ENCODE measurements around the gene CSGALNACT2. TPM values are rescaled to one million over a fixed set of nuclear protein-coding genes. Genes with fewer than 3 reads are reported as not detected.

CSGALNACT2 gene
- total RNA-seq, 2 experiments from 2014 or later = 38.0 to 39.7 TPM

DNA sequence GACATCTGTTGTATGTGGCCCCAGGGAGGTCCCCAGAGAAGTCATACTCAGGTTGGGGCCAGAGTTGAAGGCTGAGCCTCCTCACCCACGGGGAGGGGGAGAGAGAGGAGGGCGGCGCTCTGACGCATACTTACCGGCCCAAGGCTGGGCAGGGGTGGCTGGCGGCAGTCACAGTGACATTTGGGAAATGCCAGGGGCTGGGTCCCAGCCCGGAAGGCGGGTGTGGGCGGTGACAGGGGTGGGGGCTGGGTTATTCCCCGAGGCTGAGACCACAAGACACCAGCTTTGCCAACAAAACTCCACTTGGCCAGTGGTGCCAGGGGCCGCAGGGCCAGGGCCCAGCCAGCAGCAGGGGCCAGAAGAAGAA, 87.5 kb downstream of the CSGALNACT2 start:
- Mint-ChIP-seq H3K36me3 (peaks cover 1% of the 10 kb centered on the region), H3K4me1 (peaks cover 49% of the 10 kb centered on the region), H3K4me3 (no peak overlapping the region), H3K27ac (no peak overlapping the region), H3K9me3 (ENCODE audit: low read depth) (no peaks in the 10 kb centered on the region), H3K27me3 (peaks cover 16% of the 10 kb centered on the region)
- ATAC-seq = no peak
- CTCF ChIA-PET = interaction anchor here (2.0 to 16.8 kb wide), 2 partner anchors 23 to 123 kb away, joined by 7 to 176 read pairs; no protein-coding TSS in a partner anchor
- peak; percentile 42 for DNase-seq

DNA sequence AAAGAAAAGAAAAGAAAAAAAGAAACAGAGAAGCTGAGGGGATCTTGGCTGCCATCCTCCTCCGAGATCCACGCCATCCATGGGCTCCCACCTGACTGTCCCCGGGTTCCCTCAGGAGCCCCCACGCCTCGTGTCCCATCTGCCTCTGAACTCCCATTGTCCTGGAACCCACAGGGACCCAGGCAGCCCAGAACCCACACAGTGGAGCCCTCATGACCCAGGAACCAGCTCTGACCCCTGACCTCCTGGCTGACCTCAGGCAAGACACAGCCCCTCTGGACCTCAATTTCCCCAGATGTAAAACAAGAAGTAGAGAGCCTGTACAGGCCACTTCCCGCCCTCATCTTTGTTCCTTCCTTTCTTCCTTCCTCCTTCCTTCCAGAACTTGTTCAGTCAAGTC, 88.2 kb downstream of the CSGALNACT2 start:
- ATAC-seq (no peak), DNase-seq (no peak)
- Mint-ChIP-seq H3K9me3 (ENCODE audit: low read depth) (no peaks in the 10 kb centered on the region), H3K36me3 (peaks cover 1% of the 10 kb centered on the region), H3K4me3 (no peak overlapping the region), H3K27ac (no peak overlapping the region), H3K4me1 (peaks cover 51% of the 10 kb centered on the region), H3K27me3 (peaks cover 16% of the 10 kb centered on the region)
- CTCF ChIA-PET = interaction anchor here (2.0 to 16.8 kb wide), 2 partner anchors 24 to 122 kb away, joined by 7 to 176 read pairs; no protein-coding TSS in a partner anchor

DNA sequence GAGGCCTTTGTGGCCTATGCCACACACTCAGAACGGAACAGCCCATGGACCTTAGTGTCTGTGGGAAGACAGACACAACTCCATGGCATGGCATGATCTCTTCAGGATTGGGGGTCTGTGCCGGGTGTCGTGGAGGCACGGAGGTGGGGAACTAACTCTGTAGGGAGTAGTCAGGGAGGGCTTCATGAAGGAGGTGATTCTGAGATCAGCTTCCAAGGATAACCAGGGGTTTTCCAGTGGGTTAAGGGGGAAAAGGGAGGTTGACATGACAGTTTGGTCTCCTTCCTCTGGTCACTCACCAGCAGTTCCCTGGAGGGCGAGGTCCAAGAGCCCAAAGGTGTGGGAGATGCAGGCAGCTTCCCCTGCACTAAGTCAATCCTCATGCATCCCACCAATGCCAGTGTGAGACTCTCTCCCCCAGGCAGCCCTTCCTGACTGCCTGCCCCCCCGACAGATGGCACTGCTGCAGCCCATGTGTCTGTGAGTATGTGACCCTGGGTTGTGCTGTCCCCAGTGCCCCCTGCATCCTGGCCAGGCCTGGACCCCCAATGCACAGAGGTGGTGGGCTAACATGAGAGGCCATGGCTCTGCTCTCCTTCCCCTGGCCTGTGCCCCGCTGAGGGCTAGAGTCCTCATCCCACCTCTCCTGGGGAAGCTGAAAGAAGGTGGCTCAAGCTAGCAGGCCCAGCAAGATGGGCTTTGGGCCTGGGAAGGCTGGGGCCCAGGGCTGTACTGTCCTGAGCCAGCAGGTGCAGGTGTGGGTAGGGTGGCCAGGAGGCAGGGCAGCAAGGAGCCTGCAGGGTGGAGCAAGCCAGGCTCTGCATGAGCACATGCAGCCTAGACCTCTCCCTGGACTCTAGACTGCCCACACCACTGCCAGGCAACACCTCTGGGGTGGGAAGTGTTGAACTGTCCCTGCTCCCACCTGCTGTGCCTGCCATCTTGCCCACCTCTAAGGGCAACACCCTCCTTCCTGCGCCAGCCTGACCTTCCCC, 88.9 kb downstream of the CSGALNACT2 start:
- Mint-ChIP-seq H3K27ac (no peak overlapping the region), H3K9me3 (ENCODE audit: low read depth) (no peaks in the 10 kb centered on the region), H3K36me3 (peaks cover 1% of the 10 kb centered on the region), H3K4me3 (no peak overlapping the region), H3K4me1 (peaks cover 56% of the 10 kb centered on the region), H3K27me3 (peaks cover 16% of the 10 kb centered on the region)
- peak; percentile 38 for DNase-seq
- no peak for ATAC-seq
- CTCF ChIA-PET = interaction anchor here (2.0 to 16.8 kb wide), 2 partner anchors 24 to 121 kb away, joined by 7 to 176 read pairs; no protein-coding TSS in a partner anchor

DNA sequence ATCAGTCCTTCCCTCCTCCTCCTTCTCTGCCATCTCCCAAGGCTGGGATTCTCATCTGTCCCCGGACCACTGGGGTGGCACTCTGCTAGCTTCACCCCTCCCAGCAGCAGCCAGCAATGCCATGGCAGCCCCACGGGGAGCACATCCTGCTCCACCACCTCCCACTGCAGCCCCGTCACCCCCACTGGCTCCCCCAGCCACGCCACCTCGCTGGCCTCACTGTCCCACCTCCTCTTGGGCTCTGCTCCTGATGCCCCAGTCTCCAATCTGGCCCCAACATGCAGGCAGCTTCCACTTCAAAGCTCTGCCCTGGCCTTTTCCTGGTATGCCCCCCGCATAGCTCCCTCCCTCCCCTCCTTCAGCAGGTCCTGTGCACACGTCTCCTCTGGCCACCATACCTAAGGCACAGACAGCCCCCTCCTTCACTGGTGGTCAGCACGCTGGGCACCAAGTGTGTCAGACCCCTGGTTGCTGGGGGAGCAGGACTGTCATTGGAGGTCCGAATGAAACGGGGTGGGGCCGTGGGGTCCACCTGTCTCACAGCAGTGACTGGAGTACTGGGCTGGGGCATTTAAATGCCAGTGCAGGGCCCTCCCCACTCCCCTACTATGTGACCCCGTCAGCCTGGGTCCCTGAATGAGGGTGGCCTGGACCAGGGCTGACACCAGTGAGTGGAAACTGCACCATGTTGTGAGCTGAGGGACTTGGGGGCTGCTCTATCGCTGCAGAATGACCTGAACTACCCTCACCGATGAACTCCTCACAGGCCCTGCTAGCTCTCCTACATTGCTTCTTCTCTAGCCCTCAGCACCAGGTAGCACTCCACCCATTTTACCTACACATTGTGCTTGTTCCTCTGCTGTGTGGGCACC, 89.9 kb downstream of the CSGALNACT2 start:
- H3K36me3 Mint-ChIP-seq = peaks cover 1% of the 10 kb centered on the region
- H3K27me3 Mint-ChIP-seq = peaks cover 16% of the 10 kb centered on the region
- CTCF ChIA-PET = interaction anchor here (0.6 to 16.8 kb wide), 4 partner anchors 9 to 120 kb away, joined by 3 to 176 read pairs (median 5); no protein-coding TSS in a partner anchor
- H3K27ac Mint-ChIP-seq = peak overlapping the region; percentile 75
- DNase-seq (peak; percentile 36), ATAC-seq (no peak)
- peaks cover 59% of the 10 kb centered on the region for H3K4me1 Mint-ChIP-seq
- peak overlapping the region; percentile 72 for H3K4me3 Mint-ChIP-seq
- no peaks in the 10 kb centered on the region for H3K9me3 Mint-ChIP-seq (ENCODE audit: low read depth)

- DNase-seq = peak; percentile 65
- no peaks in the 10 kb centered on the region for H3K9me3 Mint-ChIP-seq (ENCODE audit: low read depth)
- CTCF ChIA-PET = interaction anchor here (0.9 to 16.8 kb wide), 2 partner anchors 26 to 27 kb away, joined by 3 to 176 read pairs; no protein-coding TSS in a partner anchor
These were observed 90.5 kb downstream of the CSGALNACT2 start for GRCh38 chr10:43228783-43229207.

GRCh38 chr10:43229208-43230061, 91.2 kb downstream of the CSGALNACT2 start:
- CTCF ChIA-PET = interaction anchor here (1.0 to 2.6 kb wide), 4 partner anchors 8 to 29 kb away, joined by 3 to 18 read pairs (median 6); no protein-coding TSS in a partner anchor
- Mint-ChIP-seq H3K4me1 (peaks cover 59% of the 10 kb centered on the region), H3K36me3 (peaks cover 1% of the 10 kb centered on the region), H3K27ac (peak overlapping the region; percentile 75), H3K4me3 (peak overlapping the region; percentile 72), H3K9me3 (ENCODE audit: low read depth) (no peaks in the 10 kb centered on the region), H3K27me3 (peaks cover 11% of the 10 kb centered on the region)
- DNase-seq = peak; percentile 76
- ATAC-seq = peak; percentile 64

More at GRCh38 chr10:43228783-43229207, 90.5 kb downstream of the CSGALNACT2 start:
- ATAC-seq = peak; percentile 11
- Mint-ChIP-seq H3K27ac (peak overlapping the region; percentile 75), H3K27me3 (peaks cover 13% of the 10 kb centered on the region), H3K4me1 (peaks cover 59% of the 10 kb centered on the region), H3K4me3 (peak overlapping the region; percentile 72), H3K36me3 (peaks cover 1% of the 10 kb centered on the region)

- Mint-ChIP-seq H3K27me3 (peaks cover 7% of the 10 kb centered on the region), H3K4me3 (no peak overlapping the region), H3K9me3 (ENCODE audit: low read depth) (no peaks in the 10 kb centered on the region), H3K4me1 (peaks cover 54% of the 10 kb centered on the region), H3K27ac (peak overlapping the region; percentile 80), H3K36me3 (no peaks in the 10 kb centered on the region)
- peak; percentile 40 for DNase-seq
- no peak for ATAC-seq
- CTCF ChIA-PET = interaction anchor here (0.9 to 2.6 kb wide), 6 partner anchors 9 to 28 kb away, joined by 3 to 18 read pairs (median 6); no protein-coding TSS in a partner anchor
These were observed 92.1 kb downstream of the CSGALNACT2 start for GRCh38 chr10:43230101-43230908.

GRCh38 chr10:43230909-43231522, 92.8 kb downstream of the CSGALNACT2 start:
- peak; percentile 17 for ATAC-seq
- Mint-ChIP-seq H3K27ac (peak overlapping the region; percentile 80), H3K4me1 (peaks cover 48% of the 10 kb centered on the region), H3K4me3 (no peak overlapping the region), H3K36me3 (no peaks in the 10 kb centered on the region), H3K27me3 (peaks cover 7% of the 10 kb centered on the region), H3K9me3 (ENCODE audit: low read depth) (no peaks in the 10 kb centered on the region)
- CTCF ChIA-PET = interaction anchor here (0.9 to 2.6 kb wide), 5 partner anchors 10 to 29 kb away, joined by 4 to 18 read pairs (median 7); no protein-coding TSS in a partner anchor
- peak; percentile 41 for DNase-seq

DNA sequence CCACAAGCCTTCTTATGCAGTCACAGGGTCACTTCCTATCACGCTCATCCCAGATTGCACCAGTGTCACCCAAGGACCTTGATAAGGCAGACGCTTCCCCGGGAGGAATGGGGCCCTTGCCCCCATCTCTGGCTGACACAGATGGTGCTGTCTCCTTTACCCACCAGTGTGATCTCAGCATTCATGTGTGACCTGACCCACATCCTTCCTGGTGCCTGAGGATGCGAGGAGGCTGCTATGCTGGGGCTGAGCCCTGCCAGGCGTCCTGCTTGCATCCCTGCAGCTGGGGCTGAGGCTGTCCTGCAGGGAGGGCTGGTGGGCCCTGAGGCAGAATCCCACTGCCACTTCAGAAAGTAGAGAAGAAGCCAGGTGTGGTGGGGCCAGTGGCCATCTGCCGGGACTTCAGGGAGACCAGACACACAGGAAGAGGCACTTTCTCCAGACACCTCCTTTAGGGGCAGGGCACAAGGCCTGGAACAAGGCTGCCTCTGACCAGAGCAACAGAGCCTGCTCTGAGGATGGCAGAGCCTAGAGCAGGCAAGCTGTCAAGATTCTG, 93.4 kb downstream of the CSGALNACT2 start:
- Mint-ChIP-seq H3K27me3 (peaks cover 7% of the 10 kb centered on the region), H3K9me3 (ENCODE audit: low read depth) (no peaks in the 10 kb centered on the region), H3K27ac (peak overlapping the region; percentile 80), H3K4me1 (peaks cover 45% of the 10 kb centered on the region), H3K4me3 (no peak overlapping the region), H3K36me3 (no peaks in the 10 kb centered on the region)
- ATAC-seq (peak; percentile 68), DNase-seq (peak; percentile 83)
- CTCF ChIA-PET = interaction anchor here (0.9 to 2.6 kb wide), 3 partner anchors 11 to 29 kb away, joined by 4 to 18 read pairs (median 9); no protein-coding TSS in a partner anchor

DNA sequence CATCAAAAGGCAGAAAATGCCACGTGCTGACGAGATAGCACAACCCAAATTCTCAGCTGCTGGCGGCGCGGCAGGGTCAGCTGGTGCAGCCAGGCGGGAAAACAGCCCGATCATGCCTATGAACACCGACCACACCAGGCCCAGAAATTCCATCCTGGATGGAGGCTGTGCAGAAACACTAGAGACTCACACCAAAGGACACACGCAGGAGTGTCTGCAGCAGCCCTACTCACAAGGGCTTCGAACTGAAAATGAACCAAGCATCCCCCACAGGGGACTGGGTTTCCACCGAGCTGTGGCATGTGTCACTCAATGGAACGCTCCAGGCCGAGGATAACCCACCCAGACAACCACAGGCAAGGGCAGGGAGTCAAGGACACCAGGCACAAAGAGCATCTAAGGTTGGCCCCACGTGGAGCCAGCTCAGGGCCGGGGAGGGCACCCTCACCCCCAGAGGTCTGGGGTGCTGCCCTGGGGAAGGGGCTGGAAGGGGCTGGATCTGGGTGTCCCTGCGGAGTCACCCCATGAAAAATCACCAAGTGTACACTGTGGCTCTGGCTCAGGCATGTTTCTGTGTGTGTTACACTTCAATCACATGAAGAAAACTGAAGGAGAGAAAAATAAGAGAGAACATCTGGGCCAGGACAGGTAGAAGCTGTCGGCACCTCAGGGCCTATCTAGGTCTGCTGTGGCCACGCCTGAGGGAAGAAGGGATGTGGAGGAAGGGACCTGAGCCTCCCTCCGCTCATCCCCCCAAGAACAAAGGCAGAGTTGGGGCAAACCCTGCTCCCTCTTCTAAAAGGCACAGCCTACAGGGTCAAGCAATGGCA, 95.6 kb downstream of the CSGALNACT2 start:
- H3K9me3 Mint-ChIP-seq (ENCODE audit: low read depth) = no peaks in the 10 kb centered on the region

More for the DNA sequence above, 95.6 kb downstream of the CSGALNACT2 start:
- no peaks in the 10 kb centered on the region for H3K36me3 Mint-ChIP-seq
- H3K4me1 Mint-ChIP-seq = peaks cover 27% of the 10 kb centered on the region
- CTCF ChIA-PET = interaction anchor here (1.2 to 1.5 kb wide), 2 partner anchors 12 to 115 kb away, joined by 3 read pairs; no protein-coding TSS in a partner anchor
- DNase-seq (peak; percentile 36), ATAC-seq (no peak)
- no peak overlapping the region for H3K4me3 Mint-ChIP-seq
- H3K27me3 Mint-ChIP-seq = peaks cover 3% of the 10 kb centered on the region
- peak overlapping the region; percentile 33 for H3K27ac Mint-ChIP-seq

Data from activated CD8-positive, alpha-beta memory T cell treated with anti-CD3 and anti-CD28 coated beads, Interleukin-2, amount 10 ng/mL, durations not matched to agents 7 days and 5 days (primary cell).